Adrenal gland (tissue), 19 donors: ENCODE results near the gene SMYD2. TPM values are rescaled to one million over a fixed set of nuclear protein-coding genes. Genes with fewer than 3 reads are reported as not detected.

Experiments used
- DNase-seq, 7 donors: peaks; one replicate each; pipeline ENCODE4 v3.0.0-alpha.2; 2019 to 2020
- H3K27ac ChIP-seq, 5 donors: fragments of 200-600 bp; sonication (generic) in 4 of 5; 1 replicate in 3 of 5; 2 replicates in 2 of 5; pipeline versions ENCODE4 v1.5.1 to v1.8.0; 2016 to 2020; ENCODE audit warnings: mild to moderate bottlenecking in 1 of 5
- H3K27me3 ChIP-seq: fragments of 200-600 bp; 2 replicates; pipeline ENCODE4 v1.8.0; 2021
- H3K36me3 ChIP-seq, 2 donors: fragments of 200-600 bp; replicated peaks in 1 of 2; 1 replicate in 1 of 2; 2 replicates in 1 of 2; pipeline versions ENCODE4 v1.5.1 to v1.8.0; 2018 to 2022
- H3K4me1 ChIP-seq, 2 donors: fragments of 200-600 bp; replicated peaks in 1 of 2; 1 replicate in 1 of 2; 2 replicates in 1 of 2; pipeline versions ENCODE4 v1.5.1 to v1.8.0; 2018 to 2021
- H3K4me3 ChIP-seq, 4 donors: fragments of 200-600 bp; sonication (generic) in 3 of 4; one replicate each; pipeline ENCODE4 v1.5.1; 2016 to 2018
- H3K9me3 ChIP-seq, 3 donors: fragments of 200-600 bp; sonication (generic) in 1 of 3; replicated peaks in 1 of 3; 1 replicate in 2 of 3; 2 replicates in 1 of 3; pipeline versions ENCODE4 v1.5.1 to v1.8.0; 2016 to 2021
- POLR2A ChIP-seq, 2 donors: fragments of 450-650 bp; IDR thresholded peaks; one replicate each; pipeline ENCODE4 v1.6.1; 2017; ENCODE audit warnings: antibody characterized with exemption in 2 of 2, mild to moderate bottlenecking in 2 of 2, moderate library complexity in 1 of 2
- WGBS, 4 donors: extraction: QIAGEN DNeasy Blood & Tissue Kit in 2 of 4; methylation state at CpG; one replicate each; pipeline versions ENCODE4 v1.1.5 to v1.1.7; 2013 to 2017; 5-methylcytosine and 5-hydroxymethylcytosine counted together
- intact Hi-C, 2 donors: fragments of 100-400 bp; cut with DNase I; formaldehyde crosslinking; loops; one replicate each; pipeline versions ENCODE4 v1.14.1 to v1.15.0; 2022 to 2023
- long read RNA-seq, 10 donors: library from polyadenylated mRNA in 3 of 10; unstranded in 2 of 10; stranded (forward) in 1 of 10; transcript quantifications; one replicate each; pipeline ENCODE4 v2.0.0 and lab custom pipeline, GENCODE V29; 2021 to 2026
- polyA plus RNA-seq, 3 donors: library from polyadenylated mRNA; stranded (reverse); fragments of 200-250 nt in 2 of 3; fragments of 350-450 nt in 1 of 3; fragmentation: Illumina TruSeq in 1 of 3; extraction: RNeasy Lipid Tissue Mini Kit (QIAGEN cat#74804) in 1 of 3; gene quantifications; one replicate each; pipeline ENCODE4 v1.2.3, GENCODE V29; 2013 to 2014
- total RNA-seq, 9 donors: library from RNA; depleted of rRNA in 4 of 9; stranded (reverse); fragments of >200 nt in 4 of 9; fragments of 120-200 nt in 1 of 9; fragmentation: NEBNext Ultra II Directional in 1 of 9; extraction: Animal tissue kit (Norgen Biotek cat#: 25700) in 1 of 9; gene quantifications; one replicate each; pipeline versions ENCODE4 v1.1.0 to v1.2.4, GENCODE V29; 2013 to 2023
- TF ChIP-seq, protein P1 (sequence below), 6 experiments: fragments of 450-650 bp in 4 of 6; fragments of 200-600 bp in 2 of 6; sonication (generic) in 1 of 6; IDR thresholded peaks; 1 replicate in 5 of 6; 2 replicates in 1 of 6; pipeline versions ENCODE4 v1.5.1 to v1.8.0; 2016 to 2021; ENCODE audit warnings: antibody characterized with exemption in 6 of 6, mild to moderate bottlenecking in 2 of 6, moderate library complexity in 1 of 6
- donor health status: healthy with polysubstance abuse.
- donor health status: Bipolar disorder and iron deficiency.
- donor health status: DM: yes; HTN: yes; CAD: no.
- donor health status: DM: no; HTN: no; CAD: no.
- donor health status: DM: no; HTN: no; CAD: no.
- donor health status: DM: yes; HTN: yes; CAD: no.

SMYD2 gene
- total RNA-seq (10 to 100 TPM; 11.4 to 67.9 (median 24.2) TPM), polyA plus RNA-seq (10 to 100 TPM; 18.5 to 25.0 (median 20.9) TPM)
- long read RNA-seq, donor 1, transcript SMYD2-201 (12 exons, 1,671 nt): major isoform, 22 of 30 reads
- long read RNA-seq, donor 1, partial matches to known transcripts: 7 of 30 reads
- long read RNA-seq, donor 1, other reads (novel, unspliced or antisense): 0 of 30 reads
- long read RNA-seq, donor 2, partial matches to known transcripts: 0 of 2 reads
- long read RNA-seq, donor 2, other reads (novel, unspliced or antisense): 0 of 2 reads
- long read RNA-seq, donor 3, transcript SMYD2-201 (12 exons, 1,671 nt): major isoform, 11 of 11 reads
- long read RNA-seq, donor 3, partial matches to known transcripts: 0 of 11 reads
- long read RNA-seq, donor 3, other reads (novel, unspliced or antisense): 0 of 11 reads
- long read RNA-seq, donor 4, transcript SMYD2-201 (12 exons, 1,671 nt): major isoform, 18 of 19 reads
- long read RNA-seq, donor 4, partial matches to known transcripts: 0 of 19 reads
- long read RNA-seq, donor 4, other reads (novel, unspliced or antisense): 1 of 19 reads
- long read RNA-seq, donor 5, transcript SMYD2-201 (12 exons, 1,671 nt): major isoform, 38 of 42 reads
- long read RNA-seq, donor 5, partial matches to known transcripts: 1 of 42 reads
- long read RNA-seq, donor 5, other reads (novel, unspliced or antisense): 3 of 42 reads
- long read RNA-seq, donor 6, transcript SMYD2-201 (12 exons, 1,671 nt): major isoform, 5 of 11 reads
- long read RNA-seq, donor 6, partial matches to known transcripts: 3 of 11 reads
- long read RNA-seq, donor 6, other reads (novel, unspliced or antisense): 2 of 11 reads
- long read RNA-seq, donor 7, transcript SMYD2-201 (12 exons, 1,671 nt): major isoform, 6 of 13 reads
- long read RNA-seq, donor 7, partial matches to known transcripts: 6 of 13 reads
- long read RNA-seq, donor 7, other reads (novel, unspliced or antisense): 0 of 13 reads
- long read RNA-seq, donor 8, transcript SMYD2-201 (12 exons, 1,671 nt): major isoform, 25 of 26 reads
- long read RNA-seq, donor 8, partial matches to known transcripts: 0 of 26 reads
- long read RNA-seq, donor 8, other reads (novel, unspliced or antisense): 0 of 26 reads
- long read RNA-seq, donor 9, transcript SMYD2-201 (12 exons, 1,671 nt): major isoform, 9 of 17 reads
- long read RNA-seq, donor 9, partial matches to known transcripts: 6 of 17 reads
- long read RNA-seq, donor 9, other reads (novel, unspliced or antisense): 0 of 17 reads
- long read RNA-seq, donor 10, transcript SMYD2-201 (12 exons, 1,671 nt): major isoform, 5 of 6 reads
- long read RNA-seq, donor 10, partial matches to known transcripts: 0 of 6 reads
- long read RNA-seq, donor 10, other reads (novel, unspliced or antisense): 0 of 6 reads

DNA sequence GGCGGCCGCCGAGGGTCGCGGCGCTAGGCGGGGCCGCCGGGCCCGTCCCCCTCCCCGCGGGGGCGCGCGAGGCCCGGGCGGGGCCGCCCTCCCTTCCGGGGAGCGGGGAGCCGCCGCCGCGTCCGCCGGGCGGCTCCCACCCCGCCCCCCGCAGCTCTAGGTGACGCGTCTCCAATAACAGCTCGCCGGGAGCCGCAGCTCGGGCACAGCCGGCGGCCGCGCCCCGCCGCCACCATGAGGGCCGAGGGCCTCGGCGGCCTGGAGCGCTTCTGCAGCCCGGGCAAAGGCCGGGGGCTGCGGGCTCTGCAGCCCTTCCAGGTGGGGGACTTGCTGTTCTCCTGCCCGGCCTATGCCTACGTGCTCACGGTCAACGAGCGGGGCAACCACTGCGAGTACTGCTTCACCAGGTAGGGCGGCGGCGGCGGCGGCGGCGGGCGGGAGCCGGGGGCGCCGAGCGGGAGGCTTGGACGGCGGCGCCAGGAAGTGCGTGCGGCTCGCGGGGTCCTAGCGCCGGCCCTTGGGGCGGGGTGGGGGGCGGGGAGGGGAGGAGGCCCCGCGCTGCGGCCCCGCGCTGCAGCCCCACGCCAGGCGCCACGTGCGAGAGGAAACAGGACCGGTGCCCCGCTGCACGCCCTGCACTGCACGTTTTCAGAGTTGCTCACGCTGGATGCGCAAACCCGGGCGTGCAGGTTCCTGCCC lies at the start of gene SMYD2:
Gene SMYD2, plus strand, starts transcription at position 139 of the 699 bp plus-strand sequence. Its CDS starts 96 bp downstream, at position 235.
- peaks cover 4 to 6% of the 10 kb centered on the region in 2 donors for H3K4me1 ChIP-seq
- no peaks in the 10 kb centered on the region for H3K27me3 ChIP-seq
- H3K4me3 ChIP-seq: peak within 1 kb of the TSS; percentile 49 to 99 (median 86)
- 0 to 1% (median 0%) methylated on average over 4 to 93 of the region's 94 CpGs for WGBS, 4 donors
- H3K27ac ChIP-seq: peak within 1 kb of the TSS; percentile 46 to 95 (median 82)
- intact Hi-C loops: no loop called here
- peak; percentile 56 to 77 (median 72) for DNase-seq
- TF ChIP-seq POLR2A (IDR thresholded peaks at IDR 0.05): peak; percentile 38 to 55
- TF ChIP-seq, protein P1, sequence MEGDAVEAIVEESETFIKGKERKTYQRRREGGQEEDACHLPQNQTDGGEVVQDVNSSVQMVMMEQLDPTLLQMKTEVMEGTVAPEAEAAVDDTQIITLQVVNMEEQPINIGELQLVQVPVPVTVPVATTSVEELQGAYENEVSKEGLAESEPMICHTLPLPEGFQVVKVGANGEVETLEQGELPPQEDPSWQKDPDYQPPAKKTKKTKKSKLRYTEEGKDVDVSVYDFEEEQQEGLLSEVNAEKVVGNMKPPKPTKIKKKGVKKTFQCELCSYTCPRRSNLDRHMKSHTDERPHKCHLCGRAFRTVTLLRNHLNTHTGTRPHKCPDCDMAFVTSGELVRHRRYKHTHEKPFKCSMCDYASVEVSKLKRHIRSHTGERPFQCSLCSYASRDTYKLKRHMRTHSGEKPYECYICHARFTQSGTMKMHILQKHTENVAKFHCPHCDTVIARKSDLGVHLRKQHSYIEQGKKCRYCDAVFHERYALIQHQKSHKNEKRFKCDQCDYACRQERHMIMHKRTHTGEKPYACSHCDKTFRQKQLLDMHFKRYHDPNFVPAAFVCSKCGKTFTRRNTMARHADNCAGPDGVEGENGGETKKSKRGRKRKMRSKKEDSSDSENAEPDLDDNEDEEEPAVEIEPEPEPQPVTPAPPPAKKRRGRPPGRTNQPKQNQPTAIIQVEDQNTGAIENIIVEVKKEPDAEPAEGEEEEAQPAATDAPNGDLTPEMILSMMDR (IDR thresholded peaks at IDR 0.05): no peak
- no peaks in the 10 kb centered on the region for H3K9me3 ChIP-seq
- no peaks in the 10 kb centered on the region for H3K36me3 ChIP-seq

GRCh38 chr1:214233856-214234634 lies 46.9 kb upstream of the SMYD2 start:
- no peaks in the 10 kb centered on the region for H3K27me3 ChIP-seq
- intact Hi-C loops: no loop called here
- H3K27ac ChIP-seq: no peak overlapping the region
- 63 to 70% (median 66%) methylated on average over 9 of the region's 9 CpGs for WGBS, 4 donors
- H3K4me3 ChIP-seq: no peak overlapping the region
- H3K9me3 ChIP-seq: no peaks in the 10 kb centered on the region
- no peaks in the 10 kb centered on the region for H3K36me3 ChIP-seq
- no peak for TF ChIP-seq POLR2A (IDR thresholded peaks at IDR 0.05)
- TF ChIP-seq, protein P1 (IDR thresholded peaks at IDR 0.05): no peak
- no peak for DNase-seq
- no peaks in the 10 kb centered on the region for H3K4me1 ChIP-seq

DNA sequence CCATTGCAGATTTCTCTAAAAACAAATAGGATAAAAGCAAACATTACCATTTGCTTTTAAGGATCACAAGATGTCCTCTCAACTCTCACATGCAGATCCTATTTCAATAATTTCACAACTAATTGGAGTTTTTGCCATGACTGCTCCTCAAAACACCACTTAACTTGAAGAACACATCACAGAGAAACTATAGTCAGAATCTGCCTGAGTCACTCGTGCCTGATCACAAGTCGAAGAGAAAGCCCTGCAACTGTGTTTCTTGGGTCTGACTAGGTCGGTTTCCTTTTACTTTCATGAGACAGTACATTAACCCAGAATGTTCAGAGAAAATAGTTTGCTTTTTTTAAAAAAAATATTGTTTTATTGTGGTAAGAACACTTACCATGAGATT lies 46.3 kb upstream of the SMYD2 start:
- H3K36me3 ChIP-seq: no peaks in the 10 kb centered on the region
- TF ChIP-seq POLR2A (IDR thresholded peaks at IDR 0.05): no peak
- TF ChIP-seq, protein P1 (IDR thresholded peaks at IDR 0.05): no peak
- WGBS, 4 donors: 78 to 90% (median 79%) methylated on average over 3 of the region's 3 CpGs
- intact Hi-C loops: no loop called here
- H3K9me3 ChIP-seq: no peaks in the 10 kb centered on the region
- H3K27ac ChIP-seq: no peak overlapping the region
- no peaks in the 10 kb centered on the region for H3K4me1 ChIP-seq
- DNase-seq: no peak
- H3K27me3 ChIP-seq: no peaks in the 10 kb centered on the region
- H3K4me3 ChIP-seq: no peak overlapping the region
